IMR-90 (cell line): ENCODE measurements around the gene ZNHIT2. TPM values are rescaled to one million over a fixed set of nuclear protein-coding genes. Genes with fewer than 3 reads are reported as not detected.

ENCODE experiments used
- ATAC-seq: fragments of 200-7000 bp; cut with Tn5 transposase; 2 replicates; pipeline ENCODE4 v1.9.1; 2020; ENCODE audit warnings: low read depth, mild to moderate bottlenecking, moderate library complexity
- BruUV-seq: library from RNA; stranded (reverse); fragments of 400-500 nt; replicated peaks from 2 replicates; lab custom pipeline; 2021; lab: Mats Ljungman, UMichigan
- CTCF ChIA-PET: fragments of 300-600 bp; formaldehyde crosslinking; extraction: SDS; loops from one replicate; lab custom pipeline; 2021; ENCODE audit warnings: antibody characterized with exemption; lab: Yijun Ruan, JAX
- POLR2A ChIA-PET: fragments of 300-600 bp; sonication (Branson Sonifier 250); formaldehyde crosslinking; loops from one replicate; lab custom pipeline; 2022; ENCODE audit warnings: antibody characterized with exemption; ENCODE audit not compliant: unreplicated experiment; lab: Charles Lee
- DNase-seq: peaks from one replicate; pipeline ENCODE4 v3.0.0; 2013
- H2AFZ ChIP-seq: replicated peaks from 2 replicates; pipeline ENCODE3; 2013; ENCODE audit warnings: low read length, mild to moderate bottlenecking; ENCODE audit not compliant: poor library complexity
- H2AK5ac ChIP-seq: 2 replicates; pipeline ENCODE4 v1.6.1; 2013; ENCODE audit warnings: low read depth, low read length, inconsistent platforms
- H2AK9ac ChIP-seq: replicated peaks from 2 replicates; pipeline ENCODE3; 2013; ENCODE audit warnings: mild to moderate bottlenecking, low read depth, low read length, moderate library complexity; ENCODE audit not compliant: poor library complexity
- H2BK120ac ChIP-seq: 2 replicates; pipeline ENCODE4 v1.6.1; 2013; ENCODE audit warnings: low read depth, low read length, inconsistent platforms
- H2BK15ac ChIP-seq: 3 replicates; pipeline ENCODE4 v1.6.1; 2013; ENCODE audit warnings: low read depth, low read length, inconsistent platforms
- H2BK20ac ChIP-seq: 2 replicates; pipeline ENCODE4 v1.6.1; 2013; ENCODE audit warnings: low read depth, mild to moderate bottlenecking, inconsistent platforms, low read length, moderate library complexity
- H2BK5ac ChIP-seq: 2 replicates; pipeline ENCODE4 v1.6.1; 2013; ENCODE audit warnings: mild to moderate bottlenecking, low read depth, low read length, inconsistent platforms; ENCODE audit not compliant: poor library complexity, severe bottlenecking
- H3K14ac ChIP-seq: replicated peaks from 2 replicates; pipeline ENCODE4 v1.6.1; 2013; ENCODE audit warnings: low read depth, low read length, inconsistent platforms
- H3K18ac ChIP-seq: 2 replicates; pipeline ENCODE4 v1.6.1; 2013; ENCODE audit warnings: low read depth, low read length, control low read depth
- H3K23ac ChIP-seq: 2 replicates; pipeline ENCODE4 v1.6.1; 2013; ENCODE audit warnings: low read depth, low read length, inconsistent platforms
- H3K27ac ChIP-seq: 2 replicates; pipeline ENCODE4 v1.5.1; 2013; ENCODE audit warnings: mild to moderate bottlenecking, control low read depth, low read length; ENCODE audit not compliant: insufficient read depth
- H3K27me3 ChIP-seq: 2 replicates; pipeline ENCODE4 v1.6.1; 2013; ENCODE audit warnings: low read length; ENCODE audit not compliant: control insufficient read depth, insufficient read depth
- H3K36me3 ChIP-seq: 2 replicates; pipeline ENCODE4 v1.6.1; 2013; ENCODE audit warnings: low read length, mixed read lengths; ENCODE audit not compliant: control insufficient read depth, insufficient read depth
- H3K4ac ChIP-seq: 2 replicates; pipeline ENCODE4 v1.6.1; 2013; ENCODE audit warnings: low read depth, low read length, inconsistent platforms
- H3K4me1 ChIP-seq: 2 replicates; pipeline ENCODE4 v1.6.1; 2013; ENCODE audit warnings: low read length, mixed read lengths; ENCODE audit not compliant: control insufficient read depth, insufficient read depth
- H3K4me2 ChIP-seq: 2 replicates; pipeline ENCODE4 v1.6.1; 2013; ENCODE audit warnings: low read depth, mild to moderate bottlenecking, control low read depth, low read length, moderate library complexity
- H3K4me3 ChIP-seq: 2 replicates; pipeline ENCODE4 v1.5.1; 2013; ENCODE audit warnings: low read depth, mild to moderate bottlenecking, control low read depth, low read length, moderate library complexity; ENCODE audit not compliant: insufficient read depth
- H3K56ac ChIP-seq: 2 replicates; pipeline ENCODE4 v1.6.1; 2013; ENCODE audit warnings: low read length, inconsistent platforms; ENCODE audit not compliant: insufficient read depth; ENCODE audit errors: extremely low read depth
- H3K79me1 ChIP-seq, 2 experiments: 2 replicates each; pipeline ENCODE4 v1.6.1; 2013; ENCODE audit warnings: low read length in 2 of 2, inconsistent platforms in 1 of 2, low read depth in 1 of 2
- H3K9ac ChIP-seq: 2 replicates; pipeline ENCODE4 v1.6.1; 2013; ENCODE audit warnings: low read depth, low read length, control low read depth
- H3K9me1 ChIP-seq: 2 replicates; pipeline ENCODE4 v1.6.1; 2013; ENCODE audit warnings: low read length, inconsistent platforms; ENCODE audit not compliant: insufficient read depth
- H3K9me3 ChIP-seq: 2 replicates; pipeline ENCODE4 v1.6.1; 2013; ENCODE audit warnings: low read length; ENCODE audit not compliant: control insufficient read depth, insufficient read depth
- H4K20me1 ChIP-seq: 2 replicates; pipeline ENCODE4 v1.6.1; 2013; ENCODE audit warnings: low read length, inconsistent platforms; ENCODE audit not compliant: insufficient read depth
- H4K5ac ChIP-seq: 2 replicates; pipeline ENCODE4 v1.6.1; 2013; ENCODE audit warnings: mild to moderate bottlenecking, low read depth, low read length, control low read depth
- H4K8ac ChIP-seq, 2 experiments: 2 replicates each; pipeline ENCODE4 v1.6.1; 2013; ENCODE audit warnings: low read depth in 2 of 2, low read length in 2 of 2, control low read depth in 1 of 2, inconsistent platforms in 1 of 2
- H4K91ac ChIP-seq: 2 replicates; pipeline ENCODE4 v1.6.1; 2013; ENCODE audit warnings: low read depth, low read length, inconsistent platforms; ENCODE audit not compliant: insufficient read depth
- CHD1 ChIP-seq: IDR thresholded peaks from 2 replicates; pipeline ENCODE4 v1.6.1; 2012; ENCODE audit warnings: low read depth, low read length, improper control_type of control experiment
- ELK1 ChIP-seq: fragments of 150-350 bp; IDR thresholded peaks from 2 replicates; pipeline ENCODE4 v1.6.1; 2016; ENCODE audit warnings: low read depth, mild to moderate bottlenecking, low read length, moderate library complexity, borderline replicate concordance
- POLR2A ChIP-seq: IDR thresholded peaks from 2 replicates; pipeline ENCODE4 v1.6.1; 2012; ENCODE audit warnings: mild to moderate bottlenecking, low read depth, low read length
- RAD21 ChIP-seq: IDR thresholded peaks from 2 replicates; pipeline ENCODE4 v1.6.1; 2012; ENCODE audit warnings: low read length, improper control_type of control experiment
- RCOR1 ChIP-seq: IDR thresholded peaks from 2 replicates; pipeline ENCODE4 v1.6.1; 2012; ENCODE audit warnings: mild to moderate bottlenecking, low read length, improper control_type of control experiment; ENCODE audit not compliant: insufficient replicate concordance
- SMC3 ChIP-seq: fragments of 150-350 bp; IDR thresholded peaks from 2 replicates; pipeline ENCODE4 v1.6.1; 2016; ENCODE audit warnings: low read depth, mild to moderate bottlenecking, antibody characterized with exemption, low read length, moderate library complexity
- USF2 ChIP-seq: fragments of 150-350 bp; IDR thresholded peaks from 2 replicates; pipeline ENCODE4 v1.6.1; 2017; ENCODE audit warnings: mild to moderate bottlenecking, antibody characterized with exemption, low read length, low read depth
- WGBS, 2 experiments: methylation state at CpG; one replicate each; pipeline versions ENCODE4 v1.1.5 to v1.1.7; 2013; ENCODE audit warnings: missing lambda C conversion rate in 2 of 2; ENCODE audit not compliant: insufficient read length in 1 of 2; ENCODE audit errors: extremely low coverage in 2 of 2; 5-methylcytosine and 5-hydroxymethylcytosine counted together
- dilution Hi-C: fragments of 300-500 bp; cut with HindIII; formaldehyde crosslinking; loops from one replicate; pipeline ENCODE4 v1.14.3; 2018; ENCODE audit warnings: low sequenced_read_pairs; ENCODE audit not compliant: unreplicated experiment
- in situ Hi-C: fragments of 300-500 bp; cut with MboI; formaldehyde crosslinking; loops from 3 replicates; pipeline ENCODE4 v1.14.3; 2019; ENCODE audit warnings: low sequenced_read_pairs, inconsistent platforms, mixed read lengths
- intact Hi-C: fragments of 100-400 bp; cut with micrococcal nuclease; formaldehyde crosslinking; loops from 2 replicates; pipeline ENCODE4 v1.10.0; 2022
- polyA plus RNA-seq, 3 experiments: library from polyadenylated mRNA; depleted of rRNA; stranded (reverse); fragments of >200 nt; gene quantifications; 2 replicates each; pipeline ENCODE4 v1.2.3, GENCODE V29; 2012; ENCODE audit warnings: low replicate concordance in 1 of 3
- total RNA-seq: library from RNA; depleted of rRNA; stranded (reverse); fragments of >200 nt; gene quantifications from 2 replicates; pipeline ENCODE4 v1.2.3, GENCODE V29; 2012

The ZNHIT2 gene
- total and polyA plus RNA-seq, 2 of the 4 experiments (the other 2 are of a cell fraction): 3.9 to 5.9 TPM

- H3K4me3 ChIP-seq: peak overlapping the region; percentile 63
- peak overlapping the region; percentile 12 to 43; a peak in 3 of 4 replicates for H4K8ac ChIP-seq
- peak overlapping the region; percentile 51; the same call in 1 of the 2 replicates for H4K5ac ChIP-seq
- H3K14ac ChIP-seq: no peak overlapping the region; the same call in 1 of the 2 replicates
- H3K18ac ChIP-seq: no peak overlapping the region
- H2BK15ac ChIP-seq: no peak overlapping the region
- H3K9ac ChIP-seq: peak overlapping the region; percentile 99
- no peak overlapping the region for H2BK120ac ChIP-seq
- ChIA-PET POLR2A (no interaction called here), CTCF (interaction anchor here (0.5 kb wide), 1 partner anchor 54 kb away, joined by 3 read pairs; no protein-coding TSS in a partner anchor)
- no TSS peak for BruUV-seq
- peak overlapping the region; percentile 99 for H3K27ac ChIP-seq
- H3K23ac ChIP-seq: peak overlapping the region; percentile 95
- H2AK5ac ChIP-seq: peak overlapping the region; percentile 90; the same call in 1 of the 2 replicates
- peaks cover 28% of the 10 kb centered on the region for H4K20me1 ChIP-seq
- peak overlapping the region; percentile 93 for H3K4me2 ChIP-seq
- H2AK9ac ChIP-seq: peak overlapping the region; percentile 98
- peaks cover 21% of the 10 kb centered on the region for H3K9me1 ChIP-seq
- peak overlapping the region; percentile 100; the same call in 1 of the 2 replicates for H4K91ac ChIP-seq
- in situ Hi-C loops: no loop called here
- no peak overlapping the region for H2BK20ac ChIP-seq
- TF ChIP-seq CHD1 (no peak), RCOR1 (no peak), RAD21 (no peak), SMC3 (no peak), POLR2A (no peak), ELK1 (no peak), USF2 (no peak)
- ATAC-seq: no peak; the same call in none of the 2 replicates
- H3K27me3 ChIP-seq: no peaks in the 10 kb centered on the region
- peaks cover 6% of the 10 kb centered on the region; the same call in 1 of the 2 replicates for H3K4me1 ChIP-seq
- WGBS, 2 experiments: 0% methylated on average over 14 of the region's 20 CpGs; no CpG with 5 or more reads in 1 of the 2 experiments
- dilution Hi-C loops: no loop called here
- intact Hi-C loops: no loop called here
- H3K4ac ChIP-seq: peak overlapping the region; percentile 100
- H3K9me3 ChIP-seq: no peaks in the 10 kb centered on the region
- no peak overlapping the region for H3K56ac ChIP-seq
- peak overlapping the region; percentile 99 for H2AFZ ChIP-seq
- peak overlapping the region; percentile 98 for H2BK5ac ChIP-seq
- peaks cover 40% of the 10 kb centered on the region for H3K36me3 ChIP-seq
- H3K79me1 ChIP-seq: peaks cover 18 to 43% of the 10 kb centered on the region in 2 experiments
- no peak for DNase-seq
These were observed 16.2 kb upstream of the ZNHIT2 start for GRCh38 chr11:65133724-65134123.
